ENCODE results near the gene RIPPLY3.

The RIPPLY3 gene

GRCh38 chr21:37006486-37007291 is at the start of gene RIPPLY3:
TSS of gene RIPPLY3 (plus strand) at chr21:37006702. CDS start at chr21:37006773, 71 bp downstream.
- DNase-seq (ENCODE audit: low read depth in 2 of 2, low spot score in 1 of 2): no peak

- DNase-seq (ENCODE audit: low read depth in 2 of 2, low spot score in 1 of 2): no peak
These were observed 47.3 kb upstream of the RIPPLY3 start for GRCh38 chr21:36959020-36959835.

- no peak for DNase-seq (ENCODE audit: low read depth in 2 of 2, low spot score in 1 of 2)
These were observed 45.7 kb upstream of the RIPPLY3 start for GRCh38 chr21:36960676-36961284.

GRCh38 chr21:36962098-36962780 is 44.3 kb upstream of the RIPPLY3 start:
- no peak for DNase-seq (ENCODE audit: low read depth in 2 of 2, low spot score in 1 of 2)

GRCh38 chr21:36964398-36964797 is 42.1 kb upstream of the RIPPLY3 start:
- no peak for DNase-seq (ENCODE audit: low read depth in 2 of 2, low spot score in 1 of 2)

- DNase-seq (ENCODE audit: low read depth in 2 of 2, low spot score in 1 of 2): no peak
These were observed 41.4 kb upstream of the RIPPLY3 start for GRCh38 chr21:36964827-36965719.

GRCh38 chr21:36965720-36966065 is 40.8 kb upstream of the RIPPLY3 start:
- DNase-seq (ENCODE audit: low read depth in 2 of 2, low spot score in 1 of 2): no peak

GRCh38 chr21:36966066-36966820 is 40.3 kb upstream of the RIPPLY3 start, which contains the start of gene HLCS:
TSS of gene HLCS (minus strand) at chr21:36966669. CDS start at chr21:36966638, 31 bp downstream.
- DNase-seq (ENCODE audit: low read depth in 2 of 2, low spot score in 1 of 2): peak; percentile 24 to 61

GRCh38 chr21:36966821-36967768 is 39.4 kb upstream of the RIPPLY3 start:
- no peak for DNase-seq (ENCODE audit: low read depth in 2 of 2, low spot score in 1 of 2)

- DNase-seq (ENCODE audit: low read depth in 2 of 2, low spot score in 1 of 2): no peak
These were observed 38.1 kb upstream of the RIPPLY3 start for GRCh38 chr21:36968414-36968813.

- no peak for DNase-seq (ENCODE audit: low read depth in 2 of 2, low spot score in 1 of 2)
These were observed 37.5 kb upstream of the RIPPLY3 start for GRCh38 chr21:36968976-36969375.

GRCh38 chr21:36973986-36974850 is 32.3 kb upstream of the RIPPLY3 start:
- no peak for DNase-seq (ENCODE audit: low read depth in 2 of 2, low spot score in 1 of 2)

- DNase-seq (ENCODE audit: low read depth in 2 of 2, low spot score in 1 of 2): no peak
These were observed 31.7 kb upstream of the RIPPLY3 start for GRCh38 chr21:36974851-36975192.

- no peak for DNase-seq (ENCODE audit: low read depth in 2 of 2, low spot score in 1 of 2)
These were observed 30.2 kb upstream of the RIPPLY3 start for GRCh38 chr21:36976228-36976861.

- DNase-seq (ENCODE audit: low read depth in 2 of 2, low spot score in 1 of 2): no peak
These were observed 29.4 kb upstream of the RIPPLY3 start for GRCh38 chr21:36976882-36977651.

Measured in stimulated activated CD8-positive, alpha-beta memory T cell treated with anti-CD3 and anti-CD28 coated beads, Interleukin-4, amount 100 ng/mL, for 4 hours (primary cell).